SK-N-SH (cell line): Measurements from ENCODE around the gene ABHD11. TPM values are rescaled to one million over a fixed set of nuclear protein-coding genes. Genes with fewer than 3 reads are reported as not detected.

Source experiments
- CTCF ChIA-PET: fragments of 300-600, 350-600 bp; formaldehyde crosslinking; extraction: SDS; loops from one replicate; lab custom pipeline; 2021; lab: Yijun Ruan, JAX
- POLR2A ChIA-PET: fragments of 350-600 bp; sonication (Branson Sonifier 250); formaldehyde crosslinking; extraction: SDS; loops from one replicate; lab custom pipeline; 2020; ENCODE audit warnings: antibody characterized with exemption, inconsistent platforms; lab: Yijun Ruan, JAX
- DNase-seq: peaks from one replicate; pipeline ENCODE4 v3.0.0; 2012
- H2AFZ ChIP-seq: fragments of 200-600 bp; sonication (generic); 2 replicates; pipeline ENCODE4 v1.8.1; 2016; ENCODE audit warnings: antibody characterized with exemption, mild to moderate bottlenecking, low read depth
- H3F3A ChIP-seq: fragments of 200-600 bp; sonication (generic); replicated peaks from 2 replicates; pipeline ENCODE3; 2016; ENCODE audit warnings: antibody characterized with exemption, mild to moderate bottlenecking; ENCODE audit not compliant: insufficient read depth
- H3K27ac ChIP-seq, 2 experiments: fragments of 200-500 bp in 1 of 2; fragments of 200-600 bp in 1 of 2; sonication (Bioruptor generic) in 1 of 2; sonication (generic), shearing (Covaris generic) in 1 of 2; 2 replicates each; pipeline versions ENCODE4 v1.5.1 to v1.6.1; 2014 to 2016; ENCODE audit warnings: low read depth in 2 of 2, inconsistent platforms in 1 of 2, low read length in 1 of 2, mild to moderate bottlenecking in 1 of 2, mixed read lengths in 1 of 2
- H3K27me3 ChIP-seq: fragments of 200-600 bp; sonication (generic), shearing (Covaris generic); 2 replicates; pipeline ENCODE4 v1.6.1; 2016; ENCODE audit warnings: mixed run types; ENCODE audit not compliant: insufficient read depth
- H3K36me3 ChIP-seq, 2 experiments: fragments of 200-500 bp in 1 of 2; fragments of 200-600 bp in 1 of 2; sonication (Bioruptor generic) in 1 of 2; sonication (generic) in 1 of 2; replicated peaks in 1 of 2; 2 replicates each; pipeline versions ENCODE3 to v1.5.1; 2014 to 2016; ENCODE audit warnings: low read length in 1 of 2, mild to moderate bottlenecking in 1 of 2; ENCODE audit not compliant: insufficient read depth in 2 of 2, control insufficient read depth in 1 of 2
- H3K4me1 ChIP-seq, 2 experiments: fragments of 200-500 bp in 1 of 2; fragments of 200-600 bp in 1 of 2; sonication (Bioruptor generic) in 1 of 2; sonication (generic), shearing (Covaris generic) in 1 of 2; 2 replicates each; pipeline versions ENCODE4 v1.5.1 to v1.6.1; 2014 to 2016; ENCODE audit warnings: low read depth in 1 of 2, low read length in 1 of 2, mixed run types in 1 of 2; ENCODE audit not compliant: insufficient read depth in 2 of 2, control insufficient read depth in 1 of 2
- H3K4me2 ChIP-seq: fragments of 200-600 bp; sonication (generic), shearing (Covaris generic); 2 replicates; pipeline ENCODE4 v1.6.1; 2017; ENCODE audit warnings: mixed run types
- H3K4me3 ChIP-seq, 2 experiments: fragments of 200-500 bp in 1 of 2; fragments of 200-600 bp in 1 of 2; sonication (Bioruptor generic) in 1 of 2; sonication (generic), shearing (Covaris generic) in 1 of 2; 2 replicates each; pipeline versions ENCODE4 v1.5.1 to v1.8.1; 2014 to 2016; ENCODE audit warnings: low read depth in 2 of 2, inconsistent platforms in 1 of 2, low read length in 1 of 2, mild to moderate bottlenecking in 1 of 2, mixed read lengths in 1 of 2, moderate library complexity in 1 of 2
- H3K79me2 ChIP-seq: fragments of 200-600 bp; sonication (generic); 2 replicates; pipeline ENCODE4 v1.8.1; 2017; ENCODE audit warnings: mild to moderate bottlenecking; ENCODE audit not compliant: insufficient read depth
- H3K9ac ChIP-seq: fragments of 200-600 bp; sonication (generic); 2 replicates; pipeline ENCODE4 v1.6.1; 2017; ENCODE audit warnings: mixed run types
- H3K9me2 ChIP-seq: fragments of 200-600 bp; sonication (generic); 2 replicates; pipeline ENCODE4 v1.6.1; 2017; ENCODE audit warnings: mixed run types
- H3K9me3 ChIP-seq: fragments of 200-600 bp; sonication (generic); 2 replicates; pipeline ENCODE4 v1.6.1; 2017; ENCODE audit warnings: mixed run types, mild to moderate bottlenecking, moderate library complexity
- H4K20me1 ChIP-seq: fragments of 200-600 bp; sonication (generic); 2 replicates; pipeline ENCODE4 v1.6.1; 2017; ENCODE audit warnings: mild to moderate bottlenecking, mixed run types; ENCODE audit not compliant: insufficient read depth
- EP300 ChIP-seq, 2 experiments: IDR thresholded peaks; 2 replicates each; pipeline versions ENCODE4 v1.4.0 to v1.6.1; 2012; ENCODE audit warnings: borderline replicate concordance in 1 of 2, low read depth in 1 of 2, low read length in 1 of 2
- FOSL2 ChIP-seq: IDR thresholded peaks from 2 replicates; pipeline ENCODE4 v1.4.0; 2012; ENCODE audit warnings: low read depth, mild to moderate bottlenecking, moderate library complexity, borderline replicate concordance
- FOXJ3 ChIP-seq: sonication (generic); formaldehyde crosslinking; IDR thresholded peaks from 2 replicates; pipeline ENCODE4 v1.5.1; 2020; ENCODE audit warnings: mild to moderate bottlenecking, missing genetic modification reagents
- FOXM1 ChIP-seq: IDR thresholded peaks from 2 replicates; pipeline ENCODE4 v1.4.0; 2012; ENCODE audit warnings: low read depth, mild to moderate bottlenecking
- GABPA ChIP-seq: IDR thresholded peaks from 2 replicates; pipeline ENCODE4 v1.4.0; 2012; ENCODE audit warnings: low read depth, mild to moderate bottlenecking
- JUND ChIP-seq: IDR thresholded peaks from 2 replicates; pipeline ENCODE4 v1.4.0; 2012
- MXI1 ChIP-seq: IDR thresholded peaks from 2 replicates; pipeline ENCODE4 v1.6.1; 2012; ENCODE audit warnings: mild to moderate bottlenecking, low read depth, low read length, improper control_type of control experiment
- NFIC ChIP-seq: IDR thresholded peaks from 2 replicates; pipeline ENCODE4 v1.4.0; 2012; ENCODE audit warnings: borderline replicate concordance
- POLR2AphosphoS5 ChIP-seq: IDR thresholded peaks from 2 replicates; pipeline ENCODE4 v1.6.1; 2012; ENCODE audit warnings: low read depth, low read length
- RCOR1 ChIP-seq: fragments of 150-350 bp; IDR thresholded peaks from 2 replicates; pipeline ENCODE4 v1.6.1; 2017; ENCODE audit warnings: antibody characterized with exemption, low read length
- RFX5 ChIP-seq: IDR thresholded peaks from 2 replicates; pipeline ENCODE4 v1.6.1; 2012; ENCODE audit warnings: mild to moderate bottlenecking, improper control_type of control experiment, low read length
- TCF12 ChIP-seq: IDR thresholded peaks from 2 replicates; pipeline ENCODE4 v1.4.0; 2012
- TEAD4 ChIP-seq: IDR thresholded peaks from 2 replicates; pipeline ENCODE4 v1.4.0; 2012; ENCODE audit warnings: mild to moderate bottlenecking, borderline replicate concordance; ENCODE audit not compliant: insufficient read depth
- YY1 ChIP-seq: IDR thresholded peaks from 2 replicates; pipeline ENCODE4 v1.4.0; 2012; ENCODE audit warnings: low read depth, mild to moderate bottlenecking
- WGBS: methylation state at CpG from one replicate; pipeline ENCODE4 v1.1.6; 2017; ENCODE audit warnings: low lambda C conversion rate; 5-methylcytosine and 5-hydroxymethylcytosine counted together
- polyA plus RNA-seq, 3 experiments: library from polyadenylated mRNA; depleted of rRNA; stranded (reverse); fragments of >200 nt; gene quantifications; 2 replicates each; pipeline ENCODE4 v1.2.3, GENCODE V29; 2012
- TF ChIP-seq, protein P1 (sequence below): fragments of 200-600 bp; sonication (generic); IDR thresholded peaks from 2 replicates; pipeline ENCODE4 v1.6.1; 2017; ENCODE audit warnings: antibody characterized with exemption, mild to moderate bottlenecking, moderate library complexity
- TF ChIP-seq, protein P2 (sequence below): fragments of 150-350 bp; IDR thresholded peaks from 2 replicates; pipeline ENCODE4 v1.6.1; 2017; ENCODE audit warnings: antibody characterized with exemption, low read length, low read depth, borderline replicate concordance
- TF ChIP-seq, protein P3 (sequence below): IDR thresholded peaks from 2 replicates; pipeline ENCODE4 v1.6.1; 2012; ENCODE audit warnings: mild to moderate bottlenecking, low read depth, low read length, moderate library complexity
- TF ChIP-seq, protein P4 (sequence below): IDR thresholded peaks from 2 replicates; pipeline ENCODE4; 2012

The ABHD11 gene
- polyA plus RNA-seq, 1 of the 3 experiments (the other 2 are of a cell fraction), result 29.9 TPM

DNA sequence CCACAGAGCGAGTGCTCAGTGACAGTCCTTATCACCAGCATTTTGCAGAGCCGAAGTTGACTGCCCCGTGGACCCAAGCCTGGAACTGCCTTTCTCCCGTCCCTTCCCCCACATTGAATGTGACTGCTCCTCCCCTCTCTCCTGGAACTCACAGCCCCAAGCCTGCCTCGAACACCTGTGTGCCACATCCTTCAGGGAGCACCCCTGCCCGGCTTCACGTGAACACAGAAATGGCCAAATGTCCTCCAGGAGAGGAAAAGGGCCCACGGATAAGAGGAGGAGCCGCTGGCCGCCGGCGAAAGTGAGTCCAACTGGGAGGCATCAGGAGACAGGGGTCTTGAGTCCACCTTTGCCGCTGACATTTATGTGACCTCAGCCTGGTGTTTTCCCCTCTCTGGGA, 35.4 kb downstream of the ABHD11 start:
- Histone ChIP-seq H3K4me1 (peaks cover 0 to 42% of the 10 kb centered on the region in 2 experiments; a peak in 3 of 4 replicates), H3K9me2 (no peaks in the 10 kb centered on the region), H3K36me3 (peaks cover 37 to 46% of the 10 kb centered on the region in 2 experiments), H3K27me3 (no peaks in the 10 kb centered on the region), H4K20me1 (peaks cover 28% of the 10 kb centered on the region; the same call in 1 of the 2 replicates), H2AFZ (no peak overlapping the region), H3K9ac (no peak overlapping the region), H3K27ac (no peak overlapping the region; a peak in 1 of 4 replicates), H3K4me2 (no peak overlapping the region), H3K79me2 (peaks cover 31% of the 10 kb centered on the region; the same call in 1 of the 2 replicates), H3F3A (peaks cover 58% of the 10 kb centered on the region), H3K9me3 (no peaks in the 10 kb centered on the region), H3K4me3 (no peak overlapping the region)
- POLR2A ChIA-PET, result interaction anchor here (0.9 kb wide), 1 partner anchor 11 kb away, joined by 3 read pairs; no protein-coding TSS in a partner anchor
- CTCF ChIA-PET, result interaction anchor here (0.9 to 8.8 kb wide), 7 partner anchors 16 to 97 kb away, joined by 3 to 70 read pairs (median 4); partner anchors contain the start of gene STX1A
- DNase-seq, result peak; percentile 28
- WGBS, result 89% methylated on average over 13 of the region's 13 CpGs
- no peak for TF ChIP-seq FOSL2
- no peak for TF ChIP-seq RFX5
- no peak for TF ChIP-seq YY1
- TF ChIP-seq FOXJ3, result no peak
- no peak for TF ChIP-seq EP300 (IDR thresholded peaks at IDR 0.05; ENCODE audit: borderline replicate concordance in 1 of 2, low read depth in 1 of 2, low read length in 1 of 2)
- TF ChIP-seq POLR2AphosphoS5, result no peak
- TF ChIP-seq NFIC, result no peak
- no peak for TF ChIP-seq JUND
- no peak for TF ChIP-seq FOXM1
- TF ChIP-seq, protein P1, sequence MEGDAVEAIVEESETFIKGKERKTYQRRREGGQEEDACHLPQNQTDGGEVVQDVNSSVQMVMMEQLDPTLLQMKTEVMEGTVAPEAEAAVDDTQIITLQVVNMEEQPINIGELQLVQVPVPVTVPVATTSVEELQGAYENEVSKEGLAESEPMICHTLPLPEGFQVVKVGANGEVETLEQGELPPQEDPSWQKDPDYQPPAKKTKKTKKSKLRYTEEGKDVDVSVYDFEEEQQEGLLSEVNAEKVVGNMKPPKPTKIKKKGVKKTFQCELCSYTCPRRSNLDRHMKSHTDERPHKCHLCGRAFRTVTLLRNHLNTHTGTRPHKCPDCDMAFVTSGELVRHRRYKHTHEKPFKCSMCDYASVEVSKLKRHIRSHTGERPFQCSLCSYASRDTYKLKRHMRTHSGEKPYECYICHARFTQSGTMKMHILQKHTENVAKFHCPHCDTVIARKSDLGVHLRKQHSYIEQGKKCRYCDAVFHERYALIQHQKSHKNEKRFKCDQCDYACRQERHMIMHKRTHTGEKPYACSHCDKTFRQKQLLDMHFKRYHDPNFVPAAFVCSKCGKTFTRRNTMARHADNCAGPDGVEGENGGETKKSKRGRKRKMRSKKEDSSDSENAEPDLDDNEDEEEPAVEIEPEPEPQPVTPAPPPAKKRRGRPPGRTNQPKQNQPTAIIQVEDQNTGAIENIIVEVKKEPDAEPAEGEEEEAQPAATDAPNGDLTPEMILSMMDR, result no peak
- TF ChIP-seq GABPA, result no peak
- TF ChIP-seq, protein P2, sequence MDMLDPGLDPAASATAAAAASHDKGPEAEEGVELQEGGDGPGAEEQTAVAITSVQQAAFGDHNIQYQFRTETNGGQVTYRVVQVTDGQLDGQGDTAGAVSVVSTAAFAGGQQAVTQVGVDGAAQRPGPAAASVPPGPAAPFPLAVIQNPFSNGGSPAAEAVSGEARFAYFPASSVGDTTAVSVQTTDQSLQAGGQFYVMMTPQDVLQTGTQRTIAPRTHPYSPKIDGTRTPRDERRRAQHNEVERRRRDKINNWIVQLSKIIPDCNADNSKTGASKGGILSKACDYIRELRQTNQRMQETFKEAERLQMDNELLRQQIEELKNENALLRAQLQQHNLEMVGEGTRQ, result no peak

DNA sequence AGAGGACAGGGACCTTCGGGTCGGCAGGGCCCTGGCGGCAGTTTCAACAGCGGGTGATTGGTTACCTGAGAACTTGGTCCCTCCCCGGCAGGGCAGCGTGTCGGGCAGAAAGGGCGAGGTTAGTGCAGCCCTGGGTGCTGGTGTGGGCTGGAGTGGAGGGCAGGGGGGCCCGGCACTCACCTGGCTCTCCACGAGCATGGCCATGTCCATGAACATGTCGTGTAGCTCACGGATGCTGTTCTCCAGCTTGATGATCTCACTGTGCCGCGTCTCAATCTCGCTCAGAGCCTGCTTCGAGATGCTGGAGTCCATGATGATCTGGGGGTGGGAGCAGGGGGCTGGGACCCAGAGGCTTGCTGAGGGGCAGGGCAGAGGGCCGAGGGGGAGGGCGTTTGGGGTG, 35.9 kb downstream of the ABHD11 start:
- CTCF ChIA-PET, result interaction anchor here (0.7 to 8.8 kb wide), 20 partner anchors 10 to 156 kb away, joined by 3 to 70 read pairs (median 4); partner anchors contain the start of genes ABHD11, BUD23, DNAJC30 and STX1A
- POLR2A ChIA-PET, result no interaction called here
- no peak for TF ChIP-seq GABPA
- no peak for TF ChIP-seq TEAD4
- no peak for TF ChIP-seq FOXM1
- no peak for TF ChIP-seq MXI1
- TF ChIP-seq, protein P3, sequence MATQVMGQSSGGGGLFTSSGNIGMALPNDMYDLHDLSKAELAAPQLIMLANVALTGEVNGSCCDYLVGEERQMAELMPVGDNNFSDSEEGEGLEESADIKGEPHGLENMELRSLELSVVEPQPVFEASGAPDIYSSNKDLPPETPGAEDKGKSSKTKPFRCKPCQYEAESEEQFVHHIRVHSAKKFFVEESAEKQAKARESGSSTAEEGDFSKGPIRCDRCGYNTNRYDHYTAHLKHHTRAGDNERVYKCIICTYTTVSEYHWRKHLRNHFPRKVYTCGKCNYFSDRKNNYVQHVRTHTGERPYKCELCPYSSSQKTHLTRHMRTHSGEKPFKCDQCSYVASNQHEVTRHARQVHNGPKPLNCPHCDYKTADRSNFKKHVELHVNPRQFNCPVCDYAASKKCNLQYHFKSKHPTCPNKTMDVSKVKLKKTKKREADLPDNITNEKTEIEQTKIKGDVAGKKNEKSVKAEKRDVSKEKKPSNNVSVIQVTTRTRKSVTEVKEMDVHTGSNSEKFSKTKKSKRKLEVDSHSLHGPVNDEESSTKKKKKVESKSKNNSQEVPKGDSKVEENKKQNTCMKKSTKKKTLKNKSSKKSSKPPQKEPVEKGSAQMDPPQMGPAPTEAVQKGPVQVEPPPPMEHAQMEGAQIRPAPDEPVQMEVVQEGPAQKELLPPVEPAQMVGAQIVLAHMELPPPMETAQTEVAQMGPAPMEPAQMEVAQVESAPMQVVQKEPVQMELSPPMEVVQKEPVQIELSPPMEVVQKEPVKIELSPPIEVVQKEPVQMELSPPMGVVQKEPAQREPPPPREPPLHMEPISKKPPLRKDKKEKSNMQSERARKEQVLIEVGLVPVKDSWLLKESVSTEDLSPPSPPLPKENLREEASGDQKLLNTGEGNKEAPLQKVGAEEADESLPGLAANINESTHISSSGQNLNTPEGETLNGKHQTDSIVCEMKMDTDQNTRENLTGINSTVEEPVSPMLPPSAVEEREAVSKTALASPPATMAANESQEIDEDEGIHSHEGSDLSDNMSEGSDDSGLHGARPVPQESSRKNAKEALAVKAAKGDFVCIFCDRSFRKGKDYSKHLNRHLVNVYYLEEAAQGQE, result no peak
- no peak for TF ChIP-seq TCF12
- TF ChIP-seq, protein P4, sequence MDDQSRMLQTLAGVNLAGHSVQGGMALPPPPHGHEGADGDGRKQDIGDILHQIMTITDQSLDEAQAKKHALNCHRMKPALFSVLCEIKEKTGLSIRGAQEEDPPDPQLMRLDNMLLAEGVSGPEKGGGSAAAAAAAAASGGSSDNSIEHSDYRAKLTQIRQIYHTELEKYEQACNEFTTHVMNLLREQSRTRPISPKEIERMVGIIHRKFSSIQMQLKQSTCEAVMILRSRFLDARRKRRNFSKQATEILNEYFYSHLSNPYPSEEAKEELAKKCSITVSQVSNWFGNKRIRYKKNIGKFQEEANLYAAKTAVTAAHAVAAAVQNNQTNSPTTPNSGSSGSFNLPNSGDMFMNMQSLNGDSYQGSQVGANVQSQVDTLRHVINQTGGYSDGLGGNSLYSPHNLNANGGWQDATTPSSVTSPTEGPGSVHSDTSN, result no peak
- TF ChIP-seq JUND, result no peak
- TF ChIP-seq POLR2AphosphoS5, result no peak
- TF ChIP-seq RCOR1, result no peak

More for the DNA sequence above, 35.9 kb downstream of the ABHD11 start:
- Histone ChIP-seq H3K27me3 (no peaks in the 10 kb centered on the region), H3K9me2 (no peaks in the 10 kb centered on the region), H3K4me1 (peaks cover 0 to 36% of the 10 kb centered on the region in 2 experiments; a peak in 3 of 4 replicates), H3K79me2 (peaks cover 26% of the 10 kb centered on the region; the same call in 1 of the 2 replicates), H2AFZ (no peak overlapping the region), H3F3A (peaks cover 58% of the 10 kb centered on the region), H3K9ac (no peak overlapping the region), H3K9me3 (no peaks in the 10 kb centered on the region), H3K36me3 (peaks cover 34 to 48% of the 10 kb centered on the region in 2 experiments), H4K20me1 (peaks cover 27% of the 10 kb centered on the region; the same call in 1 of the 2 replicates), H3K27ac (no peak overlapping the region), H3K4me2 (no peak overlapping the region), H3K4me3 (no peak overlapping the region)
- DNase-seq, result peak; percentile 36
- WGBS, result 93% methylated on average over 16 of the region's 18 CpGs
